ENCODE data around the gene CELF2. TPM values are rescaled to one million over a fixed set of nuclear protein-coding genes. Genes with fewer than 3 reads are reported as not detected.

CELF2 gene
- total RNA-seq, 4 donors from 2014 or later = 8.7 to 28.6 (median 22.9) TPM

- Histone ChIP-seq H3K27me3 (no peaks in the 10 kb centered on the region), H3K4me3 (no peak overlapping the region), H3K36me3 (no peaks in the 10 kb centered on the region), H3K27ac (no peak overlapping the region), H3K9me3 (no peaks in the 10 kb centered on the region), H3K4me1 (no peaks in the 10 kb centered on the region)
- WGBS = 72% methylated on average over 7 of the region's 7 CpGs
- no peak for DNase-seq (ENCODE audit: low spot score in 2 of 2)
- no peak for TF ChIP-seq EP300 (IDR thresholded peaks at IDR 0.05)
- TF ChIP-seq POLR2A (IDR thresholded peaks at IDR 0.05) = no peak
- no peak for TF ChIP-seq CTCF (IDR thresholded peaks at IDR 0.05)
- no peak for TF ChIP-seq POLR2AphosphoS5 (IDR thresholded peaks at IDR 0.05)
Measured at GRCh38 chr10:11355592-11355991, 337.9 kb downstream of the CELF2 start.

- Histone ChIP-seq H3K27ac (no peak overlapping the region), H3K4me3 (no peak overlapping the region), H3K4me1 (no peaks in the 10 kb centered on the region), H3K9me3 (no peaks in the 10 kb centered on the region), H3K36me3 (no peaks in the 10 kb centered on the region), H3K27me3 (no peaks in the 10 kb centered on the region)
- WGBS = 56% methylated on average over 3 of the region's 3 CpGs
- TF ChIP-seq POLR2AphosphoS5 (IDR thresholded peaks at IDR 0.05) (no peak), CTCF (IDR thresholded peaks at IDR 0.05) (no peak), EP300 (IDR thresholded peaks at IDR 0.05) (no peak), POLR2A (IDR thresholded peaks at IDR 0.05) (no peak)
- no peak for DNase-seq (ENCODE audit: low spot score in 2 of 2)
Measured at GRCh38 chr10:11357439-11357838, 339.8 kb downstream of the CELF2 start.

GRCh38 chr10:11358011-11358410 is 340.3 kb downstream of the CELF2 start:
- no peak for DNase-seq (ENCODE audit: low spot score in 2 of 2)
- Histone ChIP-seq H3K27ac (no peak overlapping the region), H3K4me3 (no peak overlapping the region), H3K27me3 (no peaks in the 10 kb centered on the region), H3K36me3 (no peaks in the 10 kb centered on the region), H3K4me1 (no peaks in the 10 kb centered on the region), H3K9me3 (no peaks in the 10 kb centered on the region)
- no peak for TF ChIP-seq CTCF (IDR thresholded peaks at IDR 0.05)
- TF ChIP-seq POLR2A (IDR thresholded peaks at IDR 0.05) = no peak
- no peak for TF ChIP-seq POLR2AphosphoS5 (IDR thresholded peaks at IDR 0.05)
- TF ChIP-seq EP300 (IDR thresholded peaks at IDR 0.05) = no peak
- WGBS = 78% methylated on average over 3 of the region's 3 CpGs

GRCh38 chr10:11358923-11359575 is 341.4 kb downstream of the CELF2 start:
- no peak for DNase-seq (ENCODE audit: low spot score in 2 of 2)
- WGBS = 83% methylated on average over 4 of the region's 4 CpGs
- H3K27ac ChIP-seq = no peak overlapping the region
- H3K4me3 ChIP-seq = no peak overlapping the region
- no peaks in the 10 kb centered on the region for H3K36me3 ChIP-seq
- H3K9me3 ChIP-seq = no peaks in the 10 kb centered on the region
- H3K27me3 ChIP-seq = no peaks in the 10 kb centered on the region
- H3K4me1 ChIP-seq = no peaks in the 10 kb centered on the region
- TF ChIP-seq CTCF (IDR thresholded peaks at IDR 0.05) (no peak), POLR2AphosphoS5 (IDR thresholded peaks at IDR 0.05) (no peak), POLR2A (IDR thresholded peaks at IDR 0.05) (no peak), EP300 (IDR thresholded peaks at IDR 0.05) (no peak)

GRCh38 chr10:11359869-11360268 is 342.2 kb downstream of the CELF2 start:
- H3K4me1 ChIP-seq = no peaks in the 10 kb centered on the region
- no peaks in the 10 kb centered on the region for H3K9me3 ChIP-seq
- no peak overlapping the region for H3K4me3 ChIP-seq
- no peaks in the 10 kb centered on the region for H3K27me3 ChIP-seq
- H3K36me3 ChIP-seq = no peaks in the 10 kb centered on the region
- H3K27ac ChIP-seq = no peak overlapping the region
- 92% methylated on average over 3 of the region's 3 CpGs for WGBS
- no peak for DNase-seq (ENCODE audit: low spot score in 2 of 2)
- TF ChIP-seq CTCF (IDR thresholded peaks at IDR 0.05) = no peak
- TF ChIP-seq EP300 (IDR thresholded peaks at IDR 0.05) = no peak
- TF ChIP-seq POLR2A (IDR thresholded peaks at IDR 0.05) = no peak
- no peak for TF ChIP-seq POLR2AphosphoS5 (IDR thresholded peaks at IDR 0.05)

Data from suprapubic skin (tissue), 4 donors.